Neural progenitor cell (in vitro differentiated cells): ENCODE data around the gene OSGIN1. TPM values are rescaled to one million over a fixed set of nuclear protein-coding genes. Genes with fewer than 3 reads are reported as not detected.
A peak's percentile ranks its signal among the peaks of the same experiment; 100 is the strongest.

ENCODE experiments used
- DNase-seq: peaks from one replicate; pipeline ENCODE4 v3.0.0-alpha.2; 2016; ENCODE audit warnings: low spot score
- H2AFZ ChIP-seq: fragments of 200-600 bp; sonication (generic); replicated peaks from 2 replicates; pipeline ENCODE4 v1.6.1; 2016; ENCODE audit warnings: antibody characterized with exemption
- H3F3A ChIP-seq: fragments of 200-600 bp; sonication (generic); 2 replicates; pipeline ENCODE4 v1.6.1; 2016; ENCODE audit warnings: antibody characterized with exemption, low read depth
- H3K27ac ChIP-seq: fragments of 200-600 bp; sonication (generic); 2 replicates; pipeline ENCODE4 v1.5.1; 2016; ENCODE audit warnings: mild to moderate bottlenecking
- H3K27me3 ChIP-seq: fragments of 200-600 bp; sonication (generic); 2 replicates; pipeline ENCODE4 v1.6.1; 2016; ENCODE audit warnings: mild to moderate bottlenecking, moderate library complexity
- H3K36me3 ChIP-seq: fragments of 200-600 bp; sonication (generic); 2 replicates; pipeline ENCODE4 v1.5.1; 2016
- H3K4me1 ChIP-seq: fragments of 200-600 bp; sonication (generic); 2 replicates; pipeline ENCODE4 v1.6.1; 2016; ENCODE audit warnings: mixed run types
- H3K4me2 ChIP-seq: fragments of 200-600 bp; sonication (generic); 2 replicates; pipeline ENCODE4 v1.6.1; 2016
- H3K4me3 ChIP-seq: fragments of 200-600 bp; sonication (generic); 2 replicates; pipeline ENCODE4 v1.5.1; 2016
- H3K79me2 ChIP-seq: fragments of 200-600 bp; sonication (generic); 2 replicates; pipeline ENCODE4 v1.6.1; 2016; ENCODE audit warnings: low read depth
- H3K9ac ChIP-seq: fragments of 200-600 bp; sonication (generic); 2 replicates; pipeline ENCODE4 v1.6.1; 2016
- H3K9me3 ChIP-seq: fragments of 200-600 bp; sonication (generic); 2 replicates; pipeline ENCODE4 v1.5.1; 2016; ENCODE audit warnings: low read depth
- H4K20me1 ChIP-seq: fragments of 200-600 bp; sonication (generic); 2 replicates; pipeline ENCODE4 v1.6.1; 2016; ENCODE audit warnings: low read depth
- H3K27ac Mint-ChIP-seq: 3 replicates; pipeline ENCODE4 v1.8.0; 2021; ENCODE audit warnings: mixed read lengths
- H3K27me3 Mint-ChIP-seq: 2 replicates; pipeline ENCODE4 v1.8.0; 2022; ENCODE audit warnings: low read depth, mild to moderate bottlenecking, inconsistent platforms, moderate library complexity, mixed read lengths; ENCODE audit not compliant: insufficient read depth
- H3K36me3 Mint-ChIP-seq: 3 replicates; pipeline ENCODE4 v1.8.0; 2021; ENCODE audit warnings: mixed read lengths
- H3K4me1 Mint-ChIP-seq: 3 replicates; pipeline ENCODE4 v1.8.0; 2021; ENCODE audit warnings: mixed read lengths
- H3K4me3 Mint-ChIP-seq: 3 replicates; pipeline ENCODE4 v1.8.0; 2021; ENCODE audit warnings: mild to moderate bottlenecking, moderate library complexity, mixed read lengths
- H3K9me3 Mint-ChIP-seq: 3 replicates; pipeline ENCODE4 v1.8.0; 2020; ENCODE audit warnings: mixed read lengths
- EZH2 ChIP-seq: fragments of 200-600 bp; sonication (generic); IDR thresholded peaks from 2 replicates; pipeline ENCODE4 v1.6.1; 2017; ENCODE audit warnings: antibody characterized with exemption, mild to moderate bottlenecking, moderate library complexity
- EZH2phosphoT487 ChIP-seq: fragments of 200-600 bp; sonication (generic); IDR thresholded peaks from 2 replicates; pipeline ENCODE4 v1.6.1; 2017; ENCODE audit warnings: antibody characterized with exemption
- total RNA-seq: library from RNA; depleted of rRNA; stranded (reverse); fragments of >200 nt; gene quantifications from 2 replicates; pipeline ENCODE4 v1.2.3, GENCODE V29; 2015; ENCODE audit warnings: low replicate concordance
- TF ChIP-seq, protein P1 (sequence below): fragments of 200-600 bp; sonication (generic); IDR thresholded peaks from 2 replicates; pipeline ENCODE4 v1.5.1; 2017; ENCODE audit warnings: antibody characterized with exemption, mild to moderate bottlenecking

OSGIN1 gene
- total RNA-seq, 1 donor from 2014 or later, result not detected

DNA sequence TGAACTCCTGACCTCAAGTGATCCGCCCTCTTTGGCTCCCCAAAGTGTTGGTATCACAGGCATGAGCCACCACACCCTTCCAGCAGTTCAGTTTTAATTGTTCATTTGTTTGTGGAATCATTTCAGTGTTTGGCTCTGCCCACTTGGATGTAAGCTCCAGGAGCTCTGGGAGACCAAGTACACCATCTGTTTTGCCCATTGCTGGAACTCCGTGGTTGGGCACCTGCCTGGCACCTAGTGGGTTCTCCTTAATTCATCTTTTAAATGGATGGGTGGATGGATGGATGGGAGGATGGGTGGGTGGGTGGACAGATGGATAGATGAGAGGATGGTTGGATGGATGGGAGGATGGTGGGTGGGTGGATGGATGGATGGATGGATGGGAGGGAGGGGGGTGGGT lies 14.1 kb downstream of the OSGIN1 start:
- no peak overlapping the region for H3K4me3 Mint-ChIP-seq
- H3K4me1 Mint-ChIP-seq, result peaks cover 24% of the 10 kb centered on the region
- no peak overlapping the region for H3K4me3 ChIP-seq
- peaks cover 8% of the 10 kb centered on the region for H3K27me3 ChIP-seq
- H3K4me1 ChIP-seq, result peaks cover 21% of the 10 kb centered on the region
- H3F3A ChIP-seq, result peaks cover 5% of the 10 kb centered on the region
- no peak overlapping the region for H3K27ac ChIP-seq
- TF ChIP-seq, protein P1, sequence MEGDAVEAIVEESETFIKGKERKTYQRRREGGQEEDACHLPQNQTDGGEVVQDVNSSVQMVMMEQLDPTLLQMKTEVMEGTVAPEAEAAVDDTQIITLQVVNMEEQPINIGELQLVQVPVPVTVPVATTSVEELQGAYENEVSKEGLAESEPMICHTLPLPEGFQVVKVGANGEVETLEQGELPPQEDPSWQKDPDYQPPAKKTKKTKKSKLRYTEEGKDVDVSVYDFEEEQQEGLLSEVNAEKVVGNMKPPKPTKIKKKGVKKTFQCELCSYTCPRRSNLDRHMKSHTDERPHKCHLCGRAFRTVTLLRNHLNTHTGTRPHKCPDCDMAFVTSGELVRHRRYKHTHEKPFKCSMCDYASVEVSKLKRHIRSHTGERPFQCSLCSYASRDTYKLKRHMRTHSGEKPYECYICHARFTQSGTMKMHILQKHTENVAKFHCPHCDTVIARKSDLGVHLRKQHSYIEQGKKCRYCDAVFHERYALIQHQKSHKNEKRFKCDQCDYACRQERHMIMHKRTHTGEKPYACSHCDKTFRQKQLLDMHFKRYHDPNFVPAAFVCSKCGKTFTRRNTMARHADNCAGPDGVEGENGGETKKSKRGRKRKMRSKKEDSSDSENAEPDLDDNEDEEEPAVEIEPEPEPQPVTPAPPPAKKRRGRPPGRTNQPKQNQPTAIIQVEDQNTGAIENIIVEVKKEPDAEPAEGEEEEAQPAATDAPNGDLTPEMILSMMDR, result no peak
- TF ChIP-seq EZH2phosphoT487 (no peak), EZH2 (no peak)
- peaks cover 10% of the 10 kb centered on the region for H3K79me2 ChIP-seq
- no peak overlapping the region for H3K9ac ChIP-seq
- DNase-seq, result no peak
- H3K27ac Mint-ChIP-seq, result no peak overlapping the region
- no peaks in the 10 kb centered on the region for H3K9me3 ChIP-seq
- H3K36me3 ChIP-seq, result no peaks in the 10 kb centered on the region
- H3K4me2 ChIP-seq, result no peak overlapping the region
- H4K20me1 ChIP-seq, result no peaks in the 10 kb centered on the region
- no peaks in the 10 kb centered on the region for H3K9me3 Mint-ChIP-seq
- H3K27me3 Mint-ChIP-seq, result peaks cover 6% of the 10 kb centered on the region
- no peaks in the 10 kb centered on the region for H3K36me3 Mint-ChIP-seq
- H2AFZ ChIP-seq, result no peak overlapping the region

GRCh38 chr16:83967838-83968305 lies 14.8 kb downstream of the OSGIN1 start, which contains the start of gene NECAB2:
Gene NECAB2 (plus strand): TSS chr16:83968244. CDS start chr16:83968649, 405 bp downstream.
- no peak within 1 kb of the TSS for H3K27ac ChIP-seq
- DNase-seq, result peak; percentile 78
- H2AFZ ChIP-seq, result peak within 1 kb of the TSS; percentile 82
- H3K9me3 ChIP-seq, result no peaks in the 10 kb centered on the region
- peaks cover 10% of the 10 kb centered on the region for H3K79me2 ChIP-seq
- peaks cover 5% of the 10 kb centered on the region for H3F3A ChIP-seq
- H3K27me3 ChIP-seq, result peaks cover 8% of the 10 kb centered on the region
- H3K36me3 ChIP-seq, result no peaks in the 10 kb centered on the region
- no peaks in the 10 kb centered on the region for H3K9me3 Mint-ChIP-seq
- TF ChIP-seq, protein P1, result peak; percentile 81
- TF ChIP-seq EZH2phosphoT487, result no peak
- H3K4me3 ChIP-seq, result peak within 1 kb of the TSS; percentile 64
- peaks cover 6% of the 10 kb centered on the region for H3K27me3 Mint-ChIP-seq
- H3K4me3 Mint-ChIP-seq, result peak within 1 kb of the TSS; percentile 93
- H3K36me3 Mint-ChIP-seq, result no peaks in the 10 kb centered on the region
- H3K4me2 ChIP-seq, result peak within 1 kb of the TSS; percentile 93
- H3K4me1 Mint-ChIP-seq, result peaks cover 24% of the 10 kb centered on the region
- H3K9ac ChIP-seq, result no peak within 1 kb of the TSS
- H4K20me1 ChIP-seq, result no peaks in the 10 kb centered on the region
- H3K27ac Mint-ChIP-seq, result no peak within 1 kb of the TSS
- H3K4me1 ChIP-seq, result peaks cover 21% of the 10 kb centered on the region

DNA sequence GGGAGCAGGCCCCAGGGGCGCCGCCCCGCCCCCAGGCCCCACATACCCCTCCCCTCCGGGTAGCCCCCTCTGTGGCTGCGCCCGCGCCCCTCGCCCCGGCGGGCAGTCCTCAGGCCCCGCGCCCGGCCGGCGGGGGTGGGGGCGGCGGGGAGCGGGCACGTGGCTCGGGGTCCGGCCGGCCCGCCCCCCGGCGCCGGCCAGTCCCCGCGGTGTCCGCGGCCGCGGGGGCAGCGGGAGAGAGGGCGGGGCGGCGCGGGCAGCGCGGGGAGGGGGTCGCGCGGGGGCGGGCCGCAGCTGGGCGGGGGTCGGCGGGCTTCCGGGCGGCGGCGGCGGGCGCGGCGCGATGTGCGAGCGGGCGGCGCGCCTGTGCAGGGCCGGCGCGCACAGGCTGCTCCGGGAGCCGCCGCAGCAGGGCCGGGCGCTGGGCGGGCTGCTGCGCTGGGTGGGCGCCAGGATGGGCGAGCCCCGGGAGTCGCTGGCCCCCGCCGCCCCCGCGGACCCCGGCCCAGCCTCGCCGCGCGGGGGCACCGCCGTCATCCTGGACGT lies 15.3 kb downstream of the OSGIN1 start:
- DNase-seq, result peak; percentile 70
- peaks cover 10% of the 10 kb centered on the region for H3K79me2 ChIP-seq
- peaks cover 5% of the 10 kb centered on the region for H3F3A ChIP-seq
- peak overlapping the region; percentile 93 for H3K4me2 ChIP-seq
- H3K27ac Mint-ChIP-seq, result no peak overlapping the region
- peak overlapping the region; percentile 85 for H3K4me3 Mint-ChIP-seq
- no peaks in the 10 kb centered on the region for H3K9me3 Mint-ChIP-seq
- H3K9me3 ChIP-seq, result no peaks in the 10 kb centered on the region
- no peaks in the 10 kb centered on the region for H4K20me1 ChIP-seq
- H2AFZ ChIP-seq, result peak overlapping the region; percentile 82
- peaks cover 8% of the 10 kb centered on the region for H3K27me3 ChIP-seq
- peaks cover 24% of the 10 kb centered on the region for H3K4me1 Mint-ChIP-seq
- H3K36me3 Mint-ChIP-seq, result no peaks in the 10 kb centered on the region
- no peak overlapping the region for H3K9ac ChIP-seq
- peak overlapping the region; percentile 64 for H3K4me3 ChIP-seq
- H3K4me1 ChIP-seq, result peaks cover 21% of the 10 kb centered on the region
- TF ChIP-seq EZH2phosphoT487, result no peak
- TF ChIP-seq, protein P1, result no peak
- TF ChIP-seq EZH2, result no peak
- no peak overlapping the region for H3K27ac ChIP-seq
- H3K36me3 ChIP-seq, result no peaks in the 10 kb centered on the region
- H3K27me3 Mint-ChIP-seq, result peaks cover 6% of the 10 kb centered on the region
